ENCODE results near the gene GBE1.

The GBE1 gene

DNA sequence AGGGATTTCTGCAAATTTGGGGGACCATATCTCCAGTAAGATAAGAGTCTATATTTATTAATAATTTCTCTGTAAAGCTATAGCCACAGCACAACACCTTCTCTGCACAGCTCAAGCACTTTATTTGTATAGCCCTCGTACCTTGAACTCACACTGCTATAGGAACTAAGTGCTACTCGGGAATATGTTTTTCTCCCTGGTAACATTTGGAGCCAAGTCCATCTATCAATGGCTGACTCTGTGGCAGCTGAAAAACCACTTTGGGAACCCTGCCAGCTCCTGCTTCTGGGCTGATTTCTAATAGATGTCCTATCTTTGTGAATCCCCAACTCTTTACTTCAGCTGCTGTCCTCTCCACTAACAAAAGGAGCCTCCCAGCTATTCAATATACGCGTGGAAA lies 298.5 kb downstream of the GBE1 start:
- DNase-seq: no peak

- DNase-seq: no peak
These were observed 301.7 kb downstream of the GBE1 start for GRCh38 chr3:81459733-81460132.

DNA sequence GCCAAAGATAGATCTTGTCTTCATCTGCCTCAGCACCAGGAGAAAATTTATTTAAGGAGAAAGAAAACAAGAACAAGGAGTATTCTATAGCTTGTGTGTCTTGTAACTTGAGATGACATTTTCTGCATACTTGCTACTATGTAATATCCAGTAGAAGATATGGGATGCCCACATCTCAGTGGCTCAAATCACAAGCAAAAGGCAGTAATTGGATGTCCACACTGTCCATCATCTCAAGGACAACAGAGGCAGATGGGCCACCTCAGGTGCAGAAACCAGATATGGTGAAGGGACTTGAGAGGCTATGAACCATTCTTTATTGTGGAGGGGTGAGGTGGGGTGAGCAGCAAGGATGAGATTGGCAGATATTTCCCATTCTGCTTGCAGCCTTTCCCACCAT lies 309.0 kb downstream of the GBE1 start:
- DNase-seq: no peak

DNA sequence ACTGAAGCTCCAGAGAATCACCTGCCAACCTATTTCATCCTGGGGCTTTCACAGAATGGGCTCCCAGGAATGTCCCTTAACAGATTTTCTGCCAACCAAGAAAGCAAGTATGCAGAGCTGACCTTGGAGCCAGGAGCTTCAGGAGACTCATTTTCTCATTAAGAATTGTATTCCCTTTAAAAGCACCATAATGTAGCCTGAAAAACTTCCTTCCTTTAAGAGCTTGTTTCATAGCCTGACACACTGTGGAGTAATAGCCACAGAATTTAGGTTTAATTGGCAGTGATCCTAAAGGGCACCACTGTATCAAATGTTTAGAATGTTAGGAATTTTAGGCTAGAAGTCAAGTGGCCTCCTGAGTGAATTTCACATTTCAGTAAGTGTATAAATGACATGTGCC lies 309.8 kb downstream of the GBE1 start:
- DNase-seq: no peak

- DNase-seq: no peak
These were observed 310.3 kb downstream of the GBE1 start for GRCh38 chr3:81451140-81451539.

- no peak for DNase-seq
These were observed 314.6 kb downstream of the GBE1 start for GRCh38 chr3:81446806-81447205.

GRCh38 chr3:81445712-81446111 lies 315.7 kb downstream of the GBE1 start:
- DNase-seq: no peak

- no peak for DNase-seq
These were observed 316.5 kb downstream of the GBE1 start for GRCh38 chr3:81444817-81445460.

DNA sequence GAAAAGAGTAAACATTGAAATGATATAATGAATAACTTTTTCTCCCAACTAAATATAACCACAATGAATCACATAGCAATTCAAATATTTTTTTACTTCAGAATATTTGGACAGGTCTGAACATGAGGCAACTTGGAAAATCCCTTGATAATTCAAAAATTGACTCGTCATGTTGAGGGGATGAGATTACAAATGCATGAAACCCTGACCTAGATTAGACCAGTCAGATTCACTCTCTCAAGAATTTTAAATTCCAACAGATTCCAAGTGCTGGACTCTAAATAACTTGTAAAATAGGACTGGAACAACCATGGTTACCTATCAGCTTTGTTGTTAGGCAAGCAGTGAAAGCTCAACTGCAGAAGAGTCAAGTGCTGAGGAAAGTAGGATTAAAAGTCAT lies 317.5 kb downstream of the GBE1 start:
- no peak for DNase-seq

DNA sequence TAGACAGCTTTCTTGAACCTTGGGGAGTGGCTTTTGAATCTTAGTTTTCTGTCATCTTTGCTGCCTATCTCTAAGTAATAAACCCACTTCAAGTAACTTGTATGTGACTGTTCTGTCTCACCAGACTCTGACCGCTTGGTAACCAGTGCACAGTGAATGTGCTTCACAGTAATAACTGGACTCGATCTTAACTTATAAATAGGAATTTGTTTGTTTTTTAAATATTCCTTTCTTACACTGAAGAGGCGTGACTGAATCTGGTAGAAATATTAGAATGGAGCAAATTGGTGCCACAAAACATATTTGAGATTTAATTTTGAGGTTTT lies 318.0 kb downstream of the GBE1 start:
- DNase-seq: no peak

- DNase-seq: no peak
These were observed 318.5 kb downstream of the GBE1 start for GRCh38 chr3:81442758-81443456.

GRCh38 chr3:81440661-81441060 lies 320.8 kb downstream of the GBE1 start:
- DNase-seq: no peak
